GM12878 (cell line): ENCODE measurements around the gene IFIH1. TPM values are rescaled to one million over a fixed set of nuclear protein-coding genes. Genes with fewer than 3 reads are reported as not detected.

Experiments
- ATAC-seq: fragments of 200-7000 bp; cut with Tn5 transposase; 3 replicates; pipeline ENCODE4 v1.9.1; 2020; ENCODE audit warnings: mild to moderate bottlenecking, moderate library complexity
- BruUV-seq: library from RNA; stranded (reverse); fragments of 400-500 nt; replicated peaks from 2 replicates; lab custom pipeline; 2021; lab: Mats Ljungman, UMichigan
- CTCF ChIA-PET: fragments of 300-600 bp; sonication (Branson Sonifier 250); formaldehyde crosslinking; extraction: SDS; loops from one replicate; lab custom pipeline; 2021; ENCODE audit warnings: inconsistent platforms; lab: Yijun Ruan, JAX
- POLR2A ChIA-PET: fragments of 350-600 bp; formaldehyde crosslinking; extraction: SDS; loops from one replicate; lab custom pipeline; 2021; ENCODE audit warnings: inconsistent platforms; lab: Charles Lee
- RAD21 ChIA-PET: fragments of 300-600 bp; sonication (Branson Sonifier 250); formaldehyde crosslinking; loops from one replicate; lab custom pipeline; 2023; ENCODE audit warnings: antibody characterized with exemption; ENCODE audit not compliant: unreplicated experiment; lab: Charles Lee
- SMC1A ChIA-PET: fragments of 300-600 bp; sonication (Branson Sonifier 250); formaldehyde crosslinking; loops from one replicate; lab custom pipeline; 2023; ENCODE audit not compliant: unreplicated experiment, uncharacterized antibody; lab: Charles Lee
- DNase-seq: peaks from one replicate; pipeline ENCODE4 v3.0.0-alpha.2; 2011; ENCODE audit warnings: low read depth, low spot score
- FAIRE-seq: peaks from 3 replicates; lab custom pipeline; 2011; peaks lifted over from hg19 to GRCh38; lab: Jason Lieb, UNC
- H2AFZ ChIP-seq: 2 replicates; pipeline ENCODE4 v1.6.0; 2011; ENCODE audit warnings: low read depth, low read length, control low read depth; ENCODE audit not compliant: control insufficient read depth
- H3K27ac ChIP-seq: 2 replicates; pipeline ENCODE4 v1.5.1; 2011; ENCODE audit warnings: control low read depth; ENCODE audit not compliant: control insufficient read depth, insufficient read depth
- H3K27me3 ChIP-seq, 2 experiments: replicated peaks in 1 of 2; 2 replicates each; pipeline versions ENCODE4 v1.6.0 to v1.6.1; 2011; ENCODE audit warnings: low read length in 1 of 2; ENCODE audit not compliant: control insufficient read depth in 2 of 2, insufficient read depth in 2 of 2
- H3K36me3 ChIP-seq, 2 experiments: 2 replicates each; pipeline ENCODE4 v1.5.1; 2011; ENCODE audit warnings: low read length in 1 of 2; ENCODE audit not compliant: control insufficient read depth in 2 of 2, insufficient read depth in 2 of 2
- H3K4me1 ChIP-seq: 2 replicates; pipeline ENCODE4 v1.6.1; 2011; ENCODE audit warnings: mild to moderate bottlenecking, low read length, moderate library complexity, mixed read lengths; ENCODE audit not compliant: control insufficient read depth, insufficient read depth
- H3K4me2 ChIP-seq: 2 replicates; pipeline ENCODE4 v1.6.0; 2011; ENCODE audit warnings: control low read depth; ENCODE audit not compliant: control insufficient read depth, insufficient read depth
- H3K4me3 ChIP-seq: fragments of 200-600 bp; sonication (generic); 2 replicates; pipeline ENCODE4 v1.5.1; 2016
- H3K79me2 ChIP-seq: 2 replicates; pipeline ENCODE4 v1.6.0; 2011; ENCODE audit warnings: low read length; ENCODE audit not compliant: control insufficient read depth, insufficient read depth
- H3K9ac ChIP-seq: 2 replicates; pipeline ENCODE4 v1.8.0; 2011; ENCODE audit warnings: low read length, control low read depth, mixed read lengths; ENCODE audit not compliant: control insufficient read depth, insufficient read depth
- H3K9me3 ChIP-seq: replicated peaks from 3 replicates; pipeline ENCODE4 v1.5.1; 2011; ENCODE audit warnings: mild to moderate bottlenecking, low read length; ENCODE audit not compliant: control insufficient read depth, insufficient read depth
- H4K20me1 ChIP-seq: 2 replicates; pipeline ENCODE4 v1.6.0; 2011; ENCODE audit not compliant: control insufficient read depth, insufficient read depth
- CBX5 ChIP-seq: sonication (generic); IDR thresholded peaks from 2 replicates; pipeline ENCODE4 v1.6.1; 2016; ENCODE audit warnings: low read depth, moderate library complexity, mild to moderate bottlenecking, inconsistent platforms
- CHD1 ChIP-seq: IDR thresholded peaks from 2 replicates; pipeline ENCODE4 v1.6.1; 2012; ENCODE audit warnings: low read depth, low read length, improper control_type of control experiment
- GABPA ChIP-seq: IDR thresholded peaks from 2 replicates; pipeline ENCODE4 v1.6.1; 2014; ENCODE audit warnings: antibody characterized with exemption, low read depth, mild to moderate bottlenecking, inconsistent platforms
- SMC3 ChIP-seq: IDR thresholded peaks from 2 replicates; pipeline ENCODE4 v1.6.1; 2011; ENCODE audit warnings: low read length, improper control_type of control experiment, borderline replicate concordance
- SUPT20H ChIP-seq: IDR thresholded peaks from 2 replicates; pipeline ENCODE4 v1.6.1; 2011; ENCODE audit warnings: low read depth, mild to moderate bottlenecking, low read length, moderate library complexity, borderline replicate concordance; ENCODE audit not compliant: control insufficient read depth
- TCF3 ChIP-seq: IDR thresholded peaks from 2 replicates; pipeline ENCODE4 v1.6.1; 2012; ENCODE audit warnings: low read depth, mild to moderate bottlenecking, low read length, borderline replicate concordance; ENCODE audit not compliant: insufficient read depth
- ZBED1 ChIP-seq: IDR thresholded peaks from 2 replicates; pipeline ENCODE4 v1.6.1; 2016; ENCODE audit warnings: borderline replicate concordance
- ZNF384 ChIP-seq: IDR thresholded peaks from 2 replicates; pipeline ENCODE4 v1.6.1; 2012; ENCODE audit warnings: low read depth, mild to moderate bottlenecking, low read length, improper control_type of control experiment, borderline replicate concordance
- WGBS: methylation state at CpG from one replicate; pipeline ENCODE4 v1.1.6; 2016; ENCODE audit warnings: low lambda C conversion rate; ENCODE audit not compliant: insufficient replicate concordance, insufficient coverage; ENCODE audit errors: missing lambda C conversion rate; 5-methylcytosine and 5-hydroxymethylcytosine counted together
- in situ Hi-C: fragments of 300-500 bp; cut with MboI; formaldehyde crosslinking; loops from 9 replicates; pipeline ENCODE4 v1.14.3; 2018; ENCODE audit warnings: mixed read lengths
- intact Hi-C: fragments of 100-400 bp; cut with micrococcal nuclease; formaldehyde crosslinking; loops from one replicate; pipeline ENCODE4 v1.14.2; 2022; ENCODE audit not compliant: unreplicated experiment
- polyA plus RNA-seq, 11 experiments: library from polyadenylated mRNA; depleted of rRNA in 4 of 11; unstranded in 6 of 11; stranded (reverse) in 5 of 11; fragments of >200 nt; fragmentation: Nextera tagmentation in 4 of 11; fragmentation: Illumina TruSeq in 1 of 11; extraction: Ambion mirVana in 4 of 11; extraction: Trizol in 1 of 11; gene quantifications; 1 replicate in 1 of 11; 2 replicates in 10 of 11; pipeline versions ENCODE4 v1.2.1 to v1.2.3, GENCODE V29; 2011 to 2016; ENCODE audit warnings: inconsistent platforms in 2 of 11, missing spikeins in 2 of 11, low read depth in 1 of 11
- total RNA-seq, 4 experiments: library from RNA; depleted of rRNA in 3 of 4; stranded (reverse); fragments of >200 nt in 3 of 4; fragmentation: Illumina TruSeq in 1 of 4; extraction: Trizol in 1 of 4; gene quantifications; 2 replicates each; pipeline versions ENCODE4 v1.2.1 to v1.2.3, GENCODE V29; 2013 to 2021
- TF ChIP-seq, protein P1 (sequence below): IDR thresholded peaks from 2 replicates; pipeline ENCODE4 v1.6.1; 2012; ENCODE audit warnings: low read length, inconsistent platforms
- TF ChIP-seq, protein P2 (sequence below): fragments of 450-650 bp; IDR thresholded peaks from 2 replicates; pipeline ENCODE4 v1.6.1; 2017; ENCODE audit warnings: antibody characterized with exemption, mild to moderate bottlenecking, moderate library complexity
- TF ChIP-seq, protein P3 (sequence below): fragments of 450-650 bp; formaldehyde crosslinking; IDR thresholded peaks from 2 replicates; pipeline ENCODE4 v1.5.0; 2022; ENCODE audit warnings: mild to moderate bottlenecking, missing genetic modification characterization

The IFIH1 gene
- total and polyA plus RNA-seq, 10 of the 15 experiments (the other 5 are each of a cell fraction or from before 2014, with no cell fraction given), result 12.5 to 40.9 (median 28.8) TPM

DNA sequence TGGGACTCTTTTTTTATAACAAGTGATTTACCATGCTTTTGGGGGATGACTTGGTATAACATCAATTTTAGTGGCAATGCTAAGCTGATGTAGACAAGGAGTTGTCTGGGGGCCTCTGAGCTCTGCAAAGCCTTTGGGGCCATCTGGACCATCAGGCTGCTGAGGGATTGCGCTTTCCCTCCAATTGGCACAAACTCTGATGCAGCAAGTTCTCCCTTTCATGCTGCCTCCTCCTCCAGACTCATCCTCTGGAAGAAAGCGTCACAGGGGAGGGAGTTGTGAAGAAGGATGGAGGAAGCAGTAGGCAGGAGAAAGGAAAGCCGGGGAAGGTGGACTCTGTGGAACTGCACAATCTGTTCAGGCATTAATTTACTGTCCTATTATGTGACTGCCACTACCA, 65.0 kb downstream of the IFIH1 start:
- in situ Hi-C loops, result no loop called here
- RAD21 ChIA-PET, result no interaction called here
- no peak overlapping the region for H3K4me3 ChIP-seq
- no peaks in the 10 kb centered on the region for H3K79me2 ChIP-seq
- H3K4me2 ChIP-seq, result no peak overlapping the region
- DNase-seq, result no peak
- H3K4me1 ChIP-seq, result no peaks in the 10 kb centered on the region
- TF ChIP-seq TCF3 (no peak), CHD1 (no peak), ZNF384 (no peak), GABPA (no peak), CBX5 (no peak), SUPT20H (no peak), ZBED1 (no peak), SMC3 (no peak)
- TF ChIP-seq, protein P1, sequence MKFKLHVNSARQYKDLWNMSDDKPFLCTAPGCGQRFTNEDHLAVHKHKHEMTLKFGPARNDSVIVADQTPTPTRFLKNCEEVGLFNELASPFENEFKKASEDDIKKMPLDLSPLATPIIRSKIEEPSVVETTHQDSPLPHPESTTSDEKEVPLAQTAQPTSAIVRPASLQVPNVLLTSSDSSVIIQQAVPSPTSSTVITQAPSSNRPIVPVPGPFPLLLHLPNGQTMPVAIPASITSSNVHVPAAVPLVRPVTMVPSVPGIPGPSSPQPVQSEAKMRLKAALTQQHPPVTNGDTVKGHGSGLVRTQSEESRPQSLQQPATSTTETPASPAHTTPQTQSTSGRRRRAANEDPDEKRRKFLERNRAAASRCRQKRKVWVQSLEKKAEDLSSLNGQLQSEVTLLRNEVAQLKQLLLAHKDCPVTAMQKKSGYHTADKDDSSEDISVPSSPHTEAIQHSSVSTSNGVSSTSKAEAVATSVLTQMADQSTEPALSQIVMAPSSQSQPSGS, result no peak
- TF ChIP-seq, protein P2, sequence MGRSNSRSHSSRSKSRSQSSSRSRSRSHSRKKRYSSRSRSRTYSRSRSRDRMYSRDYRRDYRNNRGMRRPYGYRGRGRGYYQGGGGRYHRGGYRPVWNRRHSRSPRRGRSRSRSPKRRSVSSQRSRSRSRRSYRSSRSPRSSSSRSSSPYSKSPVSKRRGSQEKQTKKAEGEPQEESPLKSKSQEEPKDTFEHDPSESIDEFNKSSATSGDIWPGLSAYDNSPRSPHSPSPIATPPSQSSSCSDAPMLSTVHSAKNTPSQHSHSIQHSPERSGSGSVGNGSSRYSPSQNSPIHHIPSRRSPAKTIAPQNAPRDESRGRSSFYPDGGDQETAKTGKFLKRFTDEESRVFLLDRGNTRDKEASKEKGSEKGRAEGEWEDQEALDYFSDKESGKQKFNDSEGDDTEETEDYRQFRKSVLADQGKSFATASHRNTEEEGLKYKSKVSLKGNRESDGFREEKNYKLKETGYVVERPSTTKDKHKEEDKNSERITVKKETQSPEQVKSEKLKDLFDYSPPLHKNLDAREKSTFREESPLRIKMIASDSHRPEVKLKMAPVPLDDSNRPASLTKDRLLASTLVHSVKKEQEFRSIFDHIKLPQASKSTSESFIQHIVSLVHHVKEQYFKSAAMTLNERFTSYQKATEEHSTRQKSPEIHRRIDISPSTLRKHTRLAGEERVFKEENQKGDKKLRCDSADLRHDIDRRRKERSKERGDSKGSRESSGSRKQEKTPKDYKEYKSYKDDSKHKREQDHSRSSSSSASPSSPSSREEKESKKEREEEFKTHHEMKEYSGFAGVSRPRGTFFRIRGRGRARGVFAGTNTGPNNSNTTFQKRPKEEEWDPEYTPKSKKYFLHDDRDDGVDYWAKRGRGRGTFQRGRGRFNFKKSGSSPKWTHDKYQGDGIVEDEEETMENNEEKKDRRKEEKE, result no peak
- TF ChIP-seq, protein P3, sequence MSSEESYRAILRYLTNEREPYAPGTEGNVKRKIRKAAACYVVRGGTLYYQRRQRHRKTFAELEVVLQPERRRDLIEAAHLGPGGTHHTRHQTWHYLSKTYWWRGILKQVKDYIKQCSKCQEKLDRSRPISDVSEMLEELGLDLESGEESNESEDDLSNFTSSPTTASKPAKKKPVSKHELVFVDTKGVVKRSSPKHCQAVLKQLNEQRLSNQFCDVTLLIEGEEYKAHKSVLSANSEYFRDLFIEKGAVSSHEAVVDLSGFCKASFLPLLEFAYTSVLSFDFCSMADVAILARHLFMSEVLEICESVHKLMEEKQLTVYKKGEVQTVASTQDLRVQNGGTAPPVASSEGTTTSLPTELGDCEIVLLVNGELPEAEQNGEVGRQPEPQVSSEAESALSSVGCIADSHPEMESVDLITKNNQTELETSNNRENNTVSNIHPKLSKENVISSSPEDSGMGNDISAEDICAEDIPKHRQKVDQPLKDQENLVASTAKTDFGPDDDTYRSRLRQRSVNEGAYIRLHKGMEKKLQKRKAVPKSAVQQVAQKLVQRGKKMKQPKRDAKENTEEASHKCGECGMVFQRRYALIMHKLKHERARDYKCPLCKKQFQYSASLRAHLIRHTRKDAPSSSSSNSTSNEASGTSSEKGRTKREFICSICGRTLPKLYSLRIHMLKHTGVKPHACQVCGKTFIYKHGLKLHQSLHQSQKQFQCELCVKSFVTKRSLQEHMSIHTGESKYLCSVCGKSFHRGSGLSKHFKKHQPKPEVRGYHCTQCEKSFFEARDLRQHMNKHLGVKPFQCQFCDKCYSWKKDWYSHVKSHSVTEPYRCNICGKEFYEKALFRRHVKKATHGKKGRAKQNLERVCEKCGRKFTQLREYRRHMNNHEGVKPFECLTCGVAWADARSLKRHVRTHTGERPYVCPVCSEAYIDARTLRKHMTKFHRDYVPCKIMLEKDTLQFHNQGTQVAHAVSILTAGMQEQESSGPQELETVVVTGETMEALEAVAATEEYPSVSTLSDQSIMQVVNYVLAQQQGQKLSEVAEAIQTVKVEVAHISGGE (CRISPR knock-in tag), result no peak
- FAIRE-seq, result no peak
- CTCF ChIA-PET, result interaction anchor here (0.9 to 2.5 kb wide), 6 partner anchors 24 to 81 kb away, joined by 3 to 7 read pairs (median 4); no protein-coding TSS in a partner anchor
- intact Hi-C loops, result no loop called here
- no peaks in the 10 kb centered on the region for H3K9me3 ChIP-seq
- ATAC-seq, result no peak
- SMC1A ChIA-PET, result interaction anchor here (1.0 to 2.1 kb wide), 2 partner anchors 18 to 32 kb away, joined by 3 to 8 read pairs; no protein-coding TSS in a partner anchor
- H3K36me3 ChIP-seq, result no peaks in the 10 kb centered on the region
- no TSS peak for BruUV-seq
- POLR2A ChIA-PET, result no interaction called here
- H3K9ac ChIP-seq, result no peak overlapping the region
- H4K20me1 ChIP-seq, result no peaks in the 10 kb centered on the region
- H3K27ac ChIP-seq, result no peak overlapping the region
- H2AFZ ChIP-seq, result no peak overlapping the region
- 31% methylated on average over 3 of the region's 3 CpGs for WGBS
- no peaks in the 10 kb centered on the region for H3K27me3 ChIP-seq
